Measurements from ENCODE around the gene RSL1D1.

RSL1D1 gene

GRCh38 chr16:11793840-11794239, 57.5 kb downstream of the RSL1D1 start:
- TF ChIP-seq CTCF (IDR thresholded peaks at IDR 0.05; ENCODE audit: insufficient read depth, low read length): no peak
- DNase-seq (ENCODE audit: low read depth in 1 of 2, low spot score in 1 of 2): no peak
- Histone ChIP-seq H3K27me3 (ENCODE audit: insufficient read depth, poor library complexity, severe bottlenecking) (no peaks in the 10 kb centered on the region), H3K27ac (replicated peaks) (no peak overlapping the region), H3K4me3 (replicated peaks; ENCODE audit: insufficient read depth, low read length) (no peak overlapping the region)

GRCh38 chr16:11792410-11793241, 58.7 kb downstream of the RSL1D1 start:
- no peak for TF ChIP-seq REST (IDR thresholded peaks at IDR 0.05; ENCODE audit: insufficient replicate concordance, low read depth)
- no peak for TF ChIP-seq GABPA (IDR thresholded peaks at IDR 0.05; ENCODE audit: low read depth)
- TF ChIP-seq CTCF (IDR thresholded peaks at IDR 0.05; ENCODE audit: insufficient read depth, low read length): no peak
- no peak for TF ChIP-seq POLR2AphosphoS5 (IDR thresholded peaks at IDR 0.05; ENCODE audit: low read depth)
- TF ChIP-seq SPI1 (IDR thresholded peaks at IDR 0.05; ENCODE audit: borderline replicate concordance, low read depth): no peak
- DNase-seq (ENCODE audit: low read depth in 1 of 2, low spot score in 1 of 2): no peak
- H3K27ac ChIP-seq (replicated peaks): no peak overlapping the region
- no peaks in the 10 kb centered on the region for H3K27me3 ChIP-seq (ENCODE audit: insufficient read depth, poor library complexity, severe bottlenecking)
- no peak overlapping the region for H3K4me3 ChIP-seq (replicated peaks; ENCODE audit: insufficient read depth, low read length)

- Histone ChIP-seq H3K4me3 (replicated peaks; ENCODE audit: insufficient read depth, low read length) (no peak overlapping the region), H3K27ac (replicated peaks) (no peak overlapping the region), H3K27me3 (ENCODE audit: insufficient read depth, poor library complexity, severe bottlenecking) (no peaks in the 10 kb centered on the region)
- DNase-seq (ENCODE audit: low read depth in 1 of 2, low spot score in 1 of 2): no peak
- TF ChIP-seq SPI1 (IDR thresholded peaks at IDR 0.05; ENCODE audit: borderline replicate concordance, low read depth) (no peak), GABPA (IDR thresholded peaks at IDR 0.05; ENCODE audit: low read depth) (no peak), CTCF (IDR thresholded peaks at IDR 0.05; ENCODE audit: insufficient read depth, low read length) (no peak), POLR2AphosphoS5 (IDR thresholded peaks at IDR 0.05; ENCODE audit: low read depth) (no peak), REST (IDR thresholded peaks at IDR 0.05; ENCODE audit: insufficient replicate concordance, low read depth) (no peak)
These were observed 60.1 kb downstream of the RSL1D1 start for GRCh38 chr16:11791144-11791828.
